Suprapubic skin (tissue), 4 donors: ENCODE results near the gene BCL11B. TPM values are rescaled to one million over a fixed set of nuclear protein-coding genes. Genes with fewer than 3 reads are reported as not detected.
A peak's percentile ranks its signal among the peaks of the same experiment; 100 is the strongest.

ENCODE experiments used
- DNase-seq, 2 donors: peaks; one replicate each; pipeline ENCODE4 v3.0.0-alpha.2; 2019; ENCODE audit warnings: low spot score in 2 of 2
- H3K27ac ChIP-seq: fragments of 200-600 bp; sonication (generic); one replicate; pipeline ENCODE4 v1.5.1; 2019
- H3K27me3 ChIP-seq: fragments of 200-600 bp; sonication (generic); one replicate; pipeline ENCODE4 v1.5.1; 2019
- H3K36me3 ChIP-seq: fragments of 200-600 bp; sonication (generic); one replicate; pipeline ENCODE4 v1.5.1; 2019
- H3K4me1 ChIP-seq: fragments of 200-600 bp; sonication (generic); one replicate; pipeline ENCODE4 v1.5.1; 2019
- H3K4me3 ChIP-seq: fragments of 200-600 bp; sonication (generic); one replicate; pipeline ENCODE4 v1.5.1; 2019; ENCODE audit warnings: mild to moderate bottlenecking
- H3K9me3 ChIP-seq: fragments of 200-600 bp; sonication (generic); one replicate; pipeline ENCODE4 v1.5.1; 2019
- EP300 ChIP-seq: sonication (generic); formaldehyde crosslinking; IDR thresholded peaks from one replicate; pipeline ENCODE4 v1.6.1; 2017; ENCODE audit warnings: antibody characterized with exemption
- POLR2A ChIP-seq, 2 donors: fragments of 450-650 bp; IDR thresholded peaks; one replicate each; pipeline ENCODE4 v1.6.1; 2017; ENCODE audit warnings: antibody characterized with exemption in 2 of 2, mild to moderate bottlenecking in 2 of 2, moderate library complexity in 2 of 2
- POLR2AphosphoS5 ChIP-seq, 3 donors: sonication (generic); formaldehyde crosslinking; IDR thresholded peaks; one replicate each; pipeline ENCODE4 v1.6.1; 2017; ENCODE audit warnings: antibody characterized with exemption in 3 of 3
- WGBS: methylation state at CpG from one replicate; pipeline ENCODE4 v1.1.5; 2018; 5-methylcytosine and 5-hydroxymethylcytosine counted together
- total RNA-seq, 4 donors: library from RNA; depleted of rRNA; stranded (reverse); fragments of >200 nt; gene quantifications; one replicate each; pipeline ENCODE4 v1.1.0, GENCODE V29; 2016
- TF ChIP-seq, protein P1 (sequence below), 2 donors: fragments of 200-600 bp in 1 of 2; fragments of 450-650 bp in 1 of 2; sonication (generic) in 1 of 2; IDR thresholded peaks; one replicate each; pipeline ENCODE4 v1.5.1; 2016 to 2019; ENCODE audit warnings: antibody characterized with exemption in 2 of 2, mild to moderate bottlenecking in 1 of 2, moderate library complexity in 1 of 2

The BCL11B gene
- total RNA-seq, 4 donors from 2014 or later, result 35.9 to 53.8 (median 47.5) TPM

DNA sequence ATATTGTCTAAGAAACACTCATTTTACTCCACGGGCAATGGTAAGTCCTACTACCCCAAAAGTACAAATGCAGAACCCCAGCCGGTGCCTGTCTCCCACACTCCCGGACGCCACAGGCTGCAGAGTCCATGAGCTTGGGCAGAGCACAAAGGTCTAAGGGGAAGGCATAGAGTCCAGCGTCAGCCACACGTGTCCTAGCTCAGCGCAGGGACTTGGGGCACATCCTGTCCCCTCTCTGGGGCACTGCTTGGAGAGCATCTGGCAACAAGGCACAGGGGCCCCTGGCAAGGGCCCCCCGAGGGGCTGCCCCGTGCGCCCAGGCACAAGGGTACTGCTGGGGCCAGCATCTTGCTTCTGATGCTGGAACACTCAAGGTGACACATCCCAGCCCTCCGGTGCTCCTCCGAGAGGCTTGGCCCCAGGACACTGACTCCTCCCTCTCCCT is 58.4 kb downstream of the BCL11B start:
- 44% methylated on average over 6 of the region's 12 CpGs for WGBS
- Histone ChIP-seq H3K27ac (no peak overlapping the region), H3K27me3 (no peaks in the 10 kb centered on the region), H3K4me1 (peaks cover 62% of the 10 kb centered on the region), H3K4me3 (no peak overlapping the region), H3K36me3 (no peaks in the 10 kb centered on the region), H3K9me3 (no peaks in the 10 kb centered on the region)
- no peak for TF ChIP-seq POLR2A (IDR thresholded peaks at IDR 0.05)
- TF ChIP-seq EP300, result no peak
- TF ChIP-seq, protein P1, sequence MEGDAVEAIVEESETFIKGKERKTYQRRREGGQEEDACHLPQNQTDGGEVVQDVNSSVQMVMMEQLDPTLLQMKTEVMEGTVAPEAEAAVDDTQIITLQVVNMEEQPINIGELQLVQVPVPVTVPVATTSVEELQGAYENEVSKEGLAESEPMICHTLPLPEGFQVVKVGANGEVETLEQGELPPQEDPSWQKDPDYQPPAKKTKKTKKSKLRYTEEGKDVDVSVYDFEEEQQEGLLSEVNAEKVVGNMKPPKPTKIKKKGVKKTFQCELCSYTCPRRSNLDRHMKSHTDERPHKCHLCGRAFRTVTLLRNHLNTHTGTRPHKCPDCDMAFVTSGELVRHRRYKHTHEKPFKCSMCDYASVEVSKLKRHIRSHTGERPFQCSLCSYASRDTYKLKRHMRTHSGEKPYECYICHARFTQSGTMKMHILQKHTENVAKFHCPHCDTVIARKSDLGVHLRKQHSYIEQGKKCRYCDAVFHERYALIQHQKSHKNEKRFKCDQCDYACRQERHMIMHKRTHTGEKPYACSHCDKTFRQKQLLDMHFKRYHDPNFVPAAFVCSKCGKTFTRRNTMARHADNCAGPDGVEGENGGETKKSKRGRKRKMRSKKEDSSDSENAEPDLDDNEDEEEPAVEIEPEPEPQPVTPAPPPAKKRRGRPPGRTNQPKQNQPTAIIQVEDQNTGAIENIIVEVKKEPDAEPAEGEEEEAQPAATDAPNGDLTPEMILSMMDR (IDR thresholded peaks at IDR 0.05), result no peak
- no peak for TF ChIP-seq POLR2AphosphoS5 (IDR thresholded peaks at IDR 0.05)
- DNase-seq, result no peak

DNA sequence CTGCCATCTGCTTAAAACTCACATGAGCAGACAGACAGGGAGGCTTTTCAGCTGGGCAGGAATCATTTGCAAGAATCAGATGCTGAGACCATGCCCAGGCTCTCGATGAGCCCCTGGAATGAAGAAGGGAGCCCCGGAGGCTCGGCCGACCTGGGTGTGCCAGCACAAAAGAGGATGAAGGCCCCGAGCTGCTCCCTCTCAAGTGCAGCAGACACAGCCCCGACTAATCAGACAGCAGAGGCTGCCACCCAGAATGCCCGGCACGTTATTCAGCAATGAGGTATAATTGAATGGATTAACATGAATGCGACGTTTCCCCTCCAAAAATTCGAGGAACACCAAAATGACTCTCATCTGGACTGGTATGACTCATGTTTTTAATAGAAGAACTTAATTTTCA is 58.9 kb downstream of the BCL11B start:
- Histone ChIP-seq H3K36me3 (no peaks in the 10 kb centered on the region), H3K27me3 (no peaks in the 10 kb centered on the region), H3K27ac (no peak overlapping the region), H3K9me3 (no peaks in the 10 kb centered on the region), H3K4me1 (peaks cover 62% of the 10 kb centered on the region), H3K4me3 (no peak overlapping the region)
- no peak for DNase-seq
- no peak for TF ChIP-seq EP300
- no peak for TF ChIP-seq POLR2A (IDR thresholded peaks at IDR 0.05)
- TF ChIP-seq, protein P1 (IDR thresholded peaks at IDR 0.05), result no peak
- no peak for TF ChIP-seq POLR2AphosphoS5 (IDR thresholded peaks at IDR 0.05)
- WGBS, result 24% methylated on average over 7 of the region's 11 CpGs

DNA sequence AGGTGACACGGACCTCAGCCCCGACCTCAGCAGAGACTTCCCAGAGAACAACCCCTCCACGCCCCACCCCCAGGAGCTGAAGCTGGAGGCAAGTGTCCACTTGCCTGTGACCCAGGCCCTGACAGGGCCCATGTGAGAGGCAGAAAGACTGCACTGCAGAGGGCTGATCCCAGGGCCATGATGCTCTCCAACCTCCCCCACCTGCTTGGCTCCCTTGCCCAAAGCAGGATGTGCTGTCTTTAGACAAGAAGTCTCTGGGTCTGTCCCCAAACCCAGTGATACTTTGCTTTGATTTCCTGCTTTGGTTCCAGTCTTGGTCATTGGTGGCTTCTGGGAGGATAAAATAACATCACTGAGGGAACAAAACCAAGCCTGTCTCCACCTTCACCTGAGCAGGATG is 59.4 kb downstream of the BCL11B start:
- Histone ChIP-seq H3K9me3 (no peaks in the 10 kb centered on the region), H3K4me1 (peaks cover 64% of the 10 kb centered on the region)

DNA sequence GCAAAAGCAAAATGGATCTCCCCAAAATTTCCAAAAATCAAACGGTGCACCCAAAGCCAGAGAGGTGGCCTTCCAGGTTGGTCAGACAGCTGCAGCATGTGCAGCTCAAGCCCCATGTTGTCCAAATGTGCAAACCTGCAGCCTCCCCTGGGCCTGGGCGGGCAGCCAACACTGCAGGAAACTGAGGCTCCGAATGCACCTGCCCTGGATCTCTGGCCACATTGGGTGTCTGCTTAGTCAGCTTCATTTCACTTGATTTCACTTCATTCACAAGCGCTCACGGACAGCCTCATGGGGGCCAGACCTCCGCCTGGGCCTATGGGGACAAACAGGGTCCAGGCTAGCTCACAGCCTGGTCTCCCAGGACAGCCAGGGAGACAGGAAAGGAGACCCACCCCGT is 59.8 kb downstream of the BCL11B start:
- no peak for TF ChIP-seq POLR2A (IDR thresholded peaks at IDR 0.05)
- TF ChIP-seq, protein P1 (IDR thresholded peaks at IDR 0.05), result no peak
- no peak for TF ChIP-seq POLR2AphosphoS5 (IDR thresholded peaks at IDR 0.05)
- no peak for TF ChIP-seq EP300
- Histone ChIP-seq H3K4me1 (peaks cover 64% of the 10 kb centered on the region), H3K9me3 (no peaks in the 10 kb centered on the region), H3K36me3 (no peaks in the 10 kb centered on the region), H3K27ac (no peak overlapping the region), H3K4me3 (no peak overlapping the region), H3K27me3 (no peaks in the 10 kb centered on the region)
- no peak for DNase-seq
- 82% methylated on average over 3 of the region's 7 CpGs for WGBS

More for the DNA sequence above, 59.4 kb downstream of the BCL11B start:
- Histone ChIP-seq H3K4me3 (no peak overlapping the region), H3K36me3 (no peaks in the 10 kb centered on the region), H3K27ac (no peak overlapping the region), H3K27me3 (no peaks in the 10 kb centered on the region)
- no peak for DNase-seq
- TF ChIP-seq POLR2A (IDR thresholded peaks at IDR 0.05) (no peak), EP300 (no peak), POLR2AphosphoS5 (IDR thresholded peaks at IDR 0.05) (no peak)
- TF ChIP-seq, protein P1 (IDR thresholded peaks at IDR 0.05), result no peak
- WGBS, result 80% methylated on average over 1 of the region's 3 CpGs

DNA sequence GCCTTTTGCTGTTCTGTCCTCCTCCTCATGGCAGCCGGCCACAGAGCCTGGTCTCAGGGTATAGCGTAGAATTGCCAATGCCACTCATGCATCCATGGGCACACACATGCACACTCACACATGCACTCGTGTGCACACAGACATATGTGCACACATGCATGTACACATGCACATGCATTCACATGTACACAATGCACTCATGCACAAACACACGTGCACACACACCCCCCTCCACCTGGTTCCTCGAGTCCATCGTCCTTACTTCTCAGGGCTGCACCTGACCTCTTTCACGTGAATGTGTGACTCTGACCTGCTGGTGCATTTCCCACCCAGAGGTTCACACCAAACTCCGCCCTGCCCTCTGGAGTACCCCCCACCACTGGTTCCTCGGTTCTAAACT is 60.6 kb downstream of the BCL11B start:
- no peaks in the 10 kb centered on the region for H3K36me3 ChIP-seq
- no peaks in the 10 kb centered on the region for H3K27me3 ChIP-seq
- no peak overlapping the region for H3K4me3 ChIP-seq
- TF ChIP-seq, protein P1 (IDR thresholded peaks at IDR 0.05), result no peak
- TF ChIP-seq POLR2AphosphoS5 (IDR thresholded peaks at IDR 0.05) (no peak), EP300 (no peak), POLR2A (IDR thresholded peaks at IDR 0.05) (no peak)
- 82% methylated on average over 9 of the region's 9 CpGs for WGBS
- DNase-seq, result peak in 1 of 2 donors; percentile 48
- peaks cover 62% of the 10 kb centered on the region for H3K4me1 ChIP-seq
- no peaks in the 10 kb centered on the region for H3K9me3 ChIP-seq
- no peak overlapping the region for H3K27ac ChIP-seq
